BE2C (cell line): ENCODE results near the gene AGPAT2.

Source experiments
- DNase-seq: peaks from one replicate; pipeline ENCODE4 v3.0.0-alpha.2; 2020
- H3K27me3 ChIP-seq: fragments of 250-450 bp; sonication (Bioruptor Pico); 2 replicates; pipeline ENCODE4 v1.5.1; 2020; ENCODE audit warnings: mild to moderate bottlenecking
- H3K36me3 ChIP-seq: fragments of 250-450 bp; sonication (Bioruptor Pico); 2 replicates; pipeline ENCODE4 v1.5.1; 2020; ENCODE audit warnings: mild to moderate bottlenecking
- H3K4me1 ChIP-seq: fragments of 250-450 bp; sonication (Bioruptor Pico); 2 replicates; pipeline ENCODE4 v1.5.1; 2020
- H3K4me3 ChIP-seq: 2 replicates; pipeline ENCODE4 v1.5.1; 2011; ENCODE audit warnings: low read depth, low read length
- H3K9me3 ChIP-seq: fragments of 250-450 bp; sonication (Bioruptor Pico); 2 replicates; pipeline ENCODE4 v1.5.1; 2020
- CTCF ChIP-seq: IDR thresholded peaks from 2 replicates; pipeline ENCODE4 v1.5.1; 2012; ENCODE audit warnings: mild to moderate bottlenecking, low read depth, low read length

AGPAT2 gene

GRCh38 chr9:136684339-136684738, 2.9 kb downstream of the AGPAT2 start:
- DNase-seq: no peak
- H3K4me3 ChIP-seq: no peak overlapping the region
- H3K9me3 ChIP-seq: no peaks in the 10 kb centered on the region
- H3K36me3 ChIP-seq: no peaks in the 10 kb centered on the region
- no peak for TF ChIP-seq CTCF
- H3K4me1 ChIP-seq: peaks cover 6% of the 10 kb centered on the region
- H3K27me3 ChIP-seq: no peaks in the 10 kb centered on the region

GRCh38 chr9:136683755-136684154, 3.5 kb downstream of the AGPAT2 start:
- TF ChIP-seq CTCF: no peak
- H3K4me3 ChIP-seq: no peak overlapping the region
- peaks cover 6% of the 10 kb centered on the region for H3K4me1 ChIP-seq
- H3K27me3 ChIP-seq: no peaks in the 10 kb centered on the region
- DNase-seq: no peak
- no peaks in the 10 kb centered on the region for H3K9me3 ChIP-seq
- no peaks in the 10 kb centered on the region for H3K36me3 ChIP-seq

GRCh38 chr9:136683173-136683745, 4.0 kb downstream of the AGPAT2 start:
- TF ChIP-seq CTCF: no peak
- Histone ChIP-seq H3K9me3 (no peaks in the 10 kb centered on the region), H3K4me3 (no peak overlapping the region), H3K36me3 (no peaks in the 10 kb centered on the region), H3K27me3 (no peaks in the 10 kb centered on the region), H3K4me1 (peaks cover 6% of the 10 kb centered on the region)
- no peak for DNase-seq

GRCh38 chr9:136682710-136683109, 4.5 kb downstream of the AGPAT2 start:
- no peak for DNase-seq
- H3K9me3 ChIP-seq: no peaks in the 10 kb centered on the region
- no peaks in the 10 kb centered on the region for H3K36me3 ChIP-seq
- TF ChIP-seq CTCF: no peak
- peaks cover 5% of the 10 kb centered on the region for H3K4me1 ChIP-seq
- no peak overlapping the region for H3K4me3 ChIP-seq
- H3K27me3 ChIP-seq: no peaks in the 10 kb centered on the region

DNA sequence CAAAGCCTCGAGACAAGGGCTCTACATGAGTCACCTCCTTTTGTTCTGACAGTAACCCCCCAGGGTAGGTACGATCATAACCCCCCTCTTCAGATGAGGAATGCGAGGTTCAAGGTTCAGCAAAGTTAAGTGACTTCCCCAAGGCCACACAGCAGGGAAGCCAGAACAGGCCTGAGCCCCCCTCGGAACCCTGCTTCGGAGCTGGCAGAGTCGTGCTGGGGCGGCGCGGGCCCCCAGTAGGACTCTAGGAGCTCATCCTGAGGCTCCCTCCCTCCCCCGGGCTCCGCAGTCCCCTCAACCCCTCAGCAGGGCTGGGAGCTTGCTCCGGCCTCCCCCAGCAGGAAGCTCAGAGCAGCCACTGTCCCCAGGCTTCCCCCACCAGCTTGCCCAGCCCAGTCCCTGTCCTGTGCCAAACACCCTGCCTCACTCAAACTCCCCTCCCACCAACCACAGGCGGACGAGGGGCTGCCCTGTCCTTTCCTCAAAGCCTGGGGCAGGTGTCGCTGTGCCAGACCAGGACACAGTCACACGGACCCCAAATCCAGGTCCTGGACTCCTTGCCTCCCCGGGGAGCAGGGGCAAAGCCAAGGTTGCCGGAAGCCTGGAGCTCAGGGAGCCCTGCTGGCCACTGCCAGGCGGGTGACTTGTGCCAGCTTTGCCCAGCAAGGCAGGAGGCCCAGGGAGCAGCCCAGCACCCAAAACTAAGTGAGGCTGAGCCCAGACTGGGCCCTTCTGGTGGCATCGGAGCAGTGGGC, 5.1 kb downstream of the AGPAT2 start:
- Histone ChIP-seq H3K27me3 (no peaks in the 10 kb centered on the region), H3K9me3 (no peaks in the 10 kb centered on the region), H3K4me3 (no peak overlapping the region), H3K4me1 (peaks cover 3% of the 10 kb centered on the region), H3K36me3 (no peaks in the 10 kb centered on the region)
- no peak for DNase-seq
- no peak for TF ChIP-seq CTCF

- peaks cover 2% of the 10 kb centered on the region for H3K4me1 ChIP-seq
- H3K9me3 ChIP-seq: no peaks in the 10 kb centered on the region
- no peak overlapping the region for H3K4me3 ChIP-seq
- H3K36me3 ChIP-seq: no peaks in the 10 kb centered on the region
- no peaks in the 10 kb centered on the region for H3K27me3 ChIP-seq
- DNase-seq: no peak
- TF ChIP-seq CTCF: no peak
These were observed 6.2 kb downstream of the AGPAT2 start for GRCh38 chr9:136681029-136681428.
